GM12891 (cell line): ENCODE measurements around the gene TM2D3.
A peak's percentile ranks its signal among the peaks of the same experiment; 100 is the strongest.

Source experiments
- PAX5 ChIP-seq: IDR thresholded peaks from 2 replicates; pipeline ENCODE4 v1.6.1; 2011; ENCODE audit warnings: low read length, moderate library complexity, mild to moderate bottlenecking; ENCODE audit not compliant: insufficient read depth, severe bottlenecking
- POLR2A ChIP-seq: IDR thresholded peaks from 2 replicates; pipeline ENCODE4 v1.6.1; 2011; ENCODE audit warnings: low read depth, low read length, control low read depth
- POLR2AphosphoS5 ChIP-seq: IDR thresholded peaks from 2 replicates; pipeline ENCODE4 v1.6.1; 2011; ENCODE audit warnings: low read depth, low read length, control low read depth
- POU2F2 ChIP-seq: IDR thresholded peaks from 2 replicates; pipeline ENCODE4 v1.6.1; 2011; ENCODE audit warnings: low read depth, mild to moderate bottlenecking, control low read depth, low read length, moderate library complexity
- SPI1 ChIP-seq: IDR thresholded peaks from 2 replicates; pipeline ENCODE4 v1.6.1; 2011; ENCODE audit warnings: low read depth, low read length, control low read depth
- TAF1 ChIP-seq: IDR thresholded peaks from 2 replicates; pipeline ENCODE4 v1.6.1; 2011; ENCODE audit warnings: low read depth, low read length, control low read depth

- peak; percentile 26; the same call in 1 of the 2 replicates for TF ChIP-seq POLR2A
- TF ChIP-seq POLR2AphosphoS5: no peak
- TF ChIP-seq TAF1: no peak
- no peak for TF ChIP-seq SPI1
- TF ChIP-seq POU2F2: no peak
- no peak for TF ChIP-seq PAX5
Observed at GRCh38 chr15:101639667-101640066, 12.5 kb downstream of the TM2D3 start.
